Activated CD4-positive, alpha-beta T cell treated with anti-CD3 and anti-CD28 coated beads for 36 hours (primary cell): ENCODE results near the gene FAM120B. TPM values are rescaled to one million over a fixed set of nuclear protein-coding genes. Genes with fewer than 3 reads are reported as not detected.
"Not testable (repeated sequence)": the region's sequence is repeated elsewhere in the genome, so short reads cannot be mapped to it uniquely, and the experiment has no call there.

ENCODE experiments used
- ATAC-seq: fragments of 200-7000 bp; cut with Tn5 transposase; one replicate; pipeline ENCODE4 v1.10.0; 2021; ENCODE audit warnings: mild to moderate bottlenecking, moderate library complexity
- CTCF ChIA-PET: fragments of 350-600 bp; sonication (Branson Sonifier 250); formaldehyde crosslinking; loops from one replicate; lab custom pipeline; 2021; ENCODE audit warnings: antibody characterized with exemption; lab: Charles Lee
- POLR2A ChIA-PET: fragments of 350-600 bp; sonication (Branson Sonifier 250); formaldehyde crosslinking; loops from one replicate; lab custom pipeline; 2021; ENCODE audit warnings: antibody characterized with exemption, inconsistent platforms; lab: Charles Lee
- DNase-seq: peaks from one replicate; pipeline ENCODE4 v3.0.0-alpha.2; 2020
- H3K27ac Mint-ChIP-seq: one replicate; pipeline ENCODE4 v1.8.0; 2021; ENCODE audit warnings: mixed read lengths
- H3K27me3 Mint-ChIP-seq: one replicate; pipeline ENCODE4 v1.8.0; 2021; ENCODE audit warnings: mixed read lengths
- H3K36me3 Mint-ChIP-seq: one replicate; pipeline ENCODE4 v1.8.0; 2021; ENCODE audit warnings: low read depth, mixed read lengths
- H3K4me1 Mint-ChIP-seq: one replicate; pipeline ENCODE4 v1.8.0; 2021; ENCODE audit warnings: mixed read lengths
- H3K4me3 Mint-ChIP-seq: one replicate; pipeline ENCODE4 v1.8.0; 2021; ENCODE audit warnings: mild to moderate bottlenecking, moderate library complexity, mixed read lengths
- H3K9me3 Mint-ChIP-seq: one replicate; pipeline ENCODE4 v1.8.0; 2021; ENCODE audit warnings: low read depth, mixed read lengths
- intact Hi-C, 2 experiments: fragments of 100-400 bp; cut with DNase I in 1 of 2; cut with micrococcal nuclease in 1 of 2; formaldehyde crosslinking; loops; one replicate each; pipeline versions ENCODE4 v1.14.2 to v1.15.1; 2022 to 2024; cut with DNase I, micrococcal nuclease
- total RNA-seq, 2 experiments: library from RNA; stranded (reverse); gene quantifications; one replicate each; pipeline ENCODE4 v1.2.3, GENCODE V29; 2021

Gene FAM120B
- total RNA-seq, 2 experiments from 2014 or later, result 21.9 to 26.3 TPM

DNA sequence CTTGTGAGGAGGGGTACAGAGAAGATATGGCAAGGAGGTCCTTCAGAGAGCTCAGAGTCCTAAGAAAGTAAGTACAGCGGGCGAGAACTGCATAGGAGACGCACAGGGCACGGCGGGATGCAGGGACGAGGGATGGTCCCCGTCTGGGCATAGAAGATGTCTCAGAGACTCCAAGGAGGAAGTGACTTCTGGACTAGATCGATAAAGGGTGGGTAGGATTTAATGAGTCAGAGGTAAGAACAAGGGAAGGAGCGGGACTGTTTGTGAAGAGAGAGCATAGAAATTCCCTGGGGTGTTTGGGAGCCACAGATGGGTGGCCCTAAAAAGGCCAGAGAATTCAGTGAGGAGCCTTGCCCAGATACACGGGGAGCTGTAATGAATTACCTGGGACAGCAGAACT, 69.1 kb downstream of the FAM120B start:
- no peak overlapping the region for H3K4me3 Mint-ChIP-seq
- DNase-seq (no peak), ATAC-seq (no peak)
- peaks cover 19% of the 10 kb centered on the region for H3K4me1 Mint-ChIP-seq
- CTCF ChIA-PET, result interaction anchor here (0.6 kb wide), 1 partner anchor 60 kb away, joined by 3 read pairs; no protein-coding TSS in a partner anchor
- H3K27me3 Mint-ChIP-seq, result no peaks in the 10 kb centered on the region
- POLR2A ChIA-PET, result no interaction called here
- H3K36me3 Mint-ChIP-seq, result peaks cover 23% of the 10 kb centered on the region
- peak overlapping the region; percentile 11 for H3K27ac Mint-ChIP-seq
- intact Hi-C loops, result no loop called here
- peaks cover 2% of the 10 kb centered on the region for H3K9me3 Mint-ChIP-seq

DNA sequence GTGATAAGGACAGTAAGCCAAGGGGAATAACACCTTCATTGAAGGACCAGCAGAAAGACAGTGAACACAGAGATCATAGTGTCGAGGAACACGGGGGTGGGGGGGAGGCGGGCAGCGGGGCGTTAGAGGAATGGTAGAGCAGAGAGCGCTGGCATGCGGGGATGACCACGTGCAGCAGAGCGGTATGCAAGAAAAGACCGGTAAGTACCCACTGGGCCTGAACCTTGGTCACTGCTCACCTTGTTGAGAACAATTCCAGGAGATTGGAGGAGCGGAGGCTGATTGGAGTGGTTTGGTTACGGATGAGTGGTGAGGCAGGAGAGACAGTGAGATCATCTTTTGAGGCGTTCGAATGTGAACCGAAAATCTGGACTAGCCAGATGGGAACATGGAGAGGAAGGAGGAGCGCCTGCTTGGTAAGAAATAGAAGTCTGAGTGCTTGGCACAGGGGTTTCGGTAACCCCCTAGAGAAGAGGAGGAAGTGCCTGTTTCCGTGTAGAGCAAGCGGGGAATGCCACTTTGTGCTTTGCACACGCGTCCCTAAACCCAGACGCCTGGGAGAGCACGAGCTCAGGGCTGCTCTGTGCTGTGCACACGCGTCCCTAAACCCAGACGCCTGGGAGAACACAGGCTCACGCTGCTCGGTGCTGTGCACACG, 70.0 kb downstream of the FAM120B start:
- CTCF ChIA-PET, result no interaction called here
- DNase-seq (no peak), ATAC-seq (no peak)
- intact Hi-C loops, result no loop called here
- Mint-ChIP-seq H3K36me3 (peaks cover 19% of the 10 kb centered on the region), H3K27me3 (no peaks in the 10 kb centered on the region), H3K4me3 (no peak overlapping the region), H3K9me3 (peaks cover 2% of the 10 kb centered on the region), H3K4me1 (peaks cover 13% of the 10 kb centered on the region), H3K27ac (no peak overlapping the region)
- POLR2A ChIA-PET, result no interaction called here

DNA sequence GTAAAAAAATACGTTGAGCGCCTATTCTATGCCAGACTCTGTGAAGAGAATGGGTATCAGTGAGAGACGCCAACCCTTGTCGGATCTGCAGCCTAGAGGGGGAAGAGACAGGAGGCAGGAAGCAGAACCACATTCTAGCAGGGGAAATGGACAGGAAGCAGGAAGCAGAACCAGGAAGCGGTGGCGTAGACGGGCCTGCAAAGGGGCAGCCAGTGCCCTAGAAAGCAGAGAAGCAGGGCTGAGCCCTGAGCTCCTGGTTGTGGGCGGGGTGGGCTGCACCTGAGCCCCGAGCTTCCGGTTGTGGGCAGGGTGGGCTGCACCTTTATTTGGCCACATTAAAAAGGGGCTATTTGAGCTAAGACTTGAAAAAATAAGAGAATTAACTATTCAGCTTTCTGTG, 71.9 kb downstream of the FAM120B start:
- DNase-seq (peak; percentile 19), ATAC-seq (peak; percentile 39)
- peaks cover 17% of the 10 kb centered on the region for H3K36me3 Mint-ChIP-seq
- peaks cover 12% of the 10 kb centered on the region for H3K4me1 Mint-ChIP-seq
- ChIA-PET CTCF (no interaction called here), POLR2A (no interaction called here)
- peak overlapping the region; percentile 85 for H3K27ac Mint-ChIP-seq
- H3K9me3 Mint-ChIP-seq, result peaks cover 2% of the 10 kb centered on the region
- intact Hi-C loops, result no loop called here
- no peaks in the 10 kb centered on the region for H3K27me3 Mint-ChIP-seq
- H3K4me3 Mint-ChIP-seq, result no peak overlapping the region

DNA sequence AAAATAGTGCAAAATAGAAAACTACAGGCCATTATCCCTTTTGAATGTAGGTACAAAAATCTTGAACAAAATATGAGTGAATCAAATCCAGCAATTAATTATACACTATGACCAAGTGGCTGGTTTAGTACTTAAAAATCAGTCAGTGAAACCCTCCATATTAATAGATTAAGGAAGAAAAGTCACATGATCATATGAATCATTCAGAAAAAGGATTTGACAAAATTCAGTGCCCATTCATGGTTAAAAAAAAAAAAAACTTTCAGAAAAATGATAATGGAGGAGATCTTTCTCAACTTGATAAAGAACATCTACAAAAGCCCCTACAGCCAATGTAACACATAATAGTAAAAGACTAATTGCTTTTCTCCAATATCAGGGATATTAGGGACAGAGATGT, 75.0 kb downstream of the FAM120B start:
- intact Hi-C loops, result no loop called here
- Mint-ChIP-seq H3K4me3 (no peak overlapping the region), H3K4me1 (peaks cover 12% of the 10 kb centered on the region), H3K27me3 (no peaks in the 10 kb centered on the region), H3K9me3 (peaks cover under 1% of the 10 kb centered on the region), H3K27ac (no peak overlapping the region), H3K36me3 (peaks cover 3% of the 10 kb centered on the region)
- ChIA-PET CTCF (no interaction called here), POLR2A (interaction anchor here (0.6 kb wide), 1 partner anchor 101 kb away, joined by 6 read pairs; no protein-coding TSS in a partner anchor)
- DNase-seq, result no peak
- no peak for ATAC-seq

DNA sequence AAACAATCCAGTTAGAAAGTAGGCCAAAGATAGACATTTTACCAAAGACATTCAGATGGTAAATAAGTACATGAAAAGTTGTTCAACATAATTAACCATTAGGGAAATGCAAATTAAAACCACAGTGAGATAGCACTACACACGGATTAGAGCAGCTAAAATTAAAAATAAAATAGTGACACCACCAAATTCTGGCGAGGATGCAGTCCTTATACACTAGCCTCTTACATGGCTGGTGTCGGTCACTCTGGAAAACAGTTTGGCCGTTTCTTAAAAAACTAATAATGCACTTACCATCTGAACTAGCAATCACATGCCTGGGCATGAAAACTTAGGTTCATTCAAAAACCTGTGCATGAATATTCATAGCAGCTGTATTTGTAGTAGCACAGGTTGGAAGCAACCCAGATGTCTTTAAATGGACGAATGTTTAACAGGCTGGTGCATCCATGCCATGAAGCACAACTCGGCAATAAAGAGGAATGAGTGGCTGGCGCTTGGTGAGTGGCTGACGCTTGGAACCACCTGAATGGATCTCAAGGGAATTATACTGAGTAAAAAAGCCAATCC, 77.0 kb downstream of the FAM120B start:
- POLR2A ChIA-PET, result no interaction called here
- peaks cover 7% of the 10 kb centered on the region for H3K36me3 Mint-ChIP-seq

DNA sequence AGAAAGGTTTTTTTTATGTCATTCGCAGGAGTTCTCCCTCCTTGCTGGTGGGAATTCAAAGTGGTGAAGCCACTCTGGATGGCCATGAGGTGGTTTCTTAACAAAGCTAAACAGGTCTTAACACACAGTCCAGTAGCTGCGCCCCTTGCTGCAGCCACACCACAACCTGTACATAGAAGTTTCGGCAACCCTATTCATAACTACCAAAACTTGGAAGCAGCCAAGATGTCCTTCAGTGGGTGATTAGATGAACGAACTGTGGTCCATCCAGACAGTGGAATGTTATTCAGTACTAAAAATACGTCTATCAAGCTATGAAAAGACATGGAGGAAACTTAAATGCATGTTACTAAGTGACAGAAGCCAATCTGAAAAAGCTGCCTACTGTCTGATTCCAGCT, 78.9 kb downstream of the FAM120B start:
- no peak for ATAC-seq
- Mint-ChIP-seq H3K36me3 (peaks cover 8% of the 10 kb centered on the region), H3K27ac (no peak overlapping the region), H3K9me3 (no peaks in the 10 kb centered on the region), H3K4me3 (no peak overlapping the region), H3K27me3 (no peaks in the 10 kb centered on the region), H3K4me1 (no peaks in the 10 kb centered on the region)
- no peak for DNase-seq
- CTCF ChIA-PET, result no interaction called here
- intact Hi-C loops, result no loop called here
- POLR2A ChIA-PET, result no interaction called here

More for the DNA sequence above, 77.0 kb downstream of the FAM120B start:
- H3K27me3 Mint-ChIP-seq, result no peaks in the 10 kb centered on the region
- H3K9me3 Mint-ChIP-seq, result no peaks in the 10 kb centered on the region
- ATAC-seq, result no peak
- intact Hi-C loops, result no loop called here
- CTCF ChIA-PET, result interaction anchor here (0.6 to 0.7 kb wide), 2 partner anchors 203 to 605 kb away, joined by 3 read pairs; no protein-coding TSS in a partner anchor
- DNase-seq, result no peak
- H3K27ac Mint-ChIP-seq, result no peak overlapping the region
- no peak overlapping the region for H3K4me3 Mint-ChIP-seq
- H3K4me1 Mint-ChIP-seq, result peaks cover 5% of the 10 kb centered on the region

DNA sequence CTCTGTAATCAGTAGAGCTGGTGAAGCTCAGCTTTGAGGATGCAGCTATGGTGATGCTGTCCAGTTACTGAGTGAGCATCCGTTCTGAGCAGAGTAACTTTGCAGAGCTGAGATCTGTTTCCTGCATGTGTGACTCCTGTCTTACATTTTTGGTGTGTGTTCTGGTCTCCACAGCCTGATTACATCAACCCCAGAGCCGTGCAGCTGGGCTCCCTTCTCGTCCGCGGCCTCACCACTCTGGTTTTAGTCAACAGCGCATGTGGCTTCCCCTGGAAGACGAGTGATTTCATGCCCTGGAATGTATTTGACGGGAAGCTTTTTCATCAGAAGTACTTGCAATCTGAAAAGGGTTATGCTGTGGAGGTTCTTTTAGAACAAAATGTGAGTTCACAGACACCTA, 81.6 kb downstream of the FAM120B start:
- intact Hi-C loops, result no loop called here
- ATAC-seq (no peak), DNase-seq (no peak)
- Mint-ChIP-seq H3K9me3 (no peaks in the 10 kb centered on the region), H3K27ac (no peak overlapping the region), H3K4me3 (no peak overlapping the region), H3K36me3 (peaks cover 23% of the 10 kb centered on the region), H3K4me1 (no peaks in the 10 kb centered on the region), H3K27me3 (no peaks in the 10 kb centered on the region)
- POLR2A ChIA-PET, result no interaction called here
- CTCF ChIA-PET, result no interaction called here

DNA sequence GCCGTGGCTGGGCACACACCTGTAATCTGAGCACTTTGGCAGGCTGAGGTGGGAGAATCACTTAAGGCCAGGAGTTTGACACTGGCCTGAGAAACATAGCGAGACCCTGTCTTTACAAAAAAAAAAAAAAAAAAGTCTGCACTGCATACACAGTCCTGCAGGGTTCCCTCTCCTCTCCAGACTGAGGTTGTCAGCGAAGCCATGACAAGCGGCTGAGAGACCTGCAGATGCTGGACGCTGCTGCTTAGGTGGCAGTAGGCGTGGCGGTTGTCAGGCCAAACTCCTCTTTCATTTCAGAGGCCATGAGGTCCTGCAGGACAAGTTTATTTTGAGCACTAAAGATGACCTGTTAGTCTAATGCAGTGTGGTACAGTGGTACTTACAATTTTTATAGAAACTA, 86.5 kb downstream of the FAM120B start:
- DNase-seq, result no peak
- Mint-ChIP-seq H3K4me1 (peaks cover 5% of the 10 kb centered on the region), H3K4me3 (no peak overlapping the region), H3K36me3 (peaks cover 53% of the 10 kb centered on the region), H3K27ac (no peak overlapping the region), H3K27me3 (no peaks in the 10 kb centered on the region), H3K9me3 (no peaks in the 10 kb centered on the region)
- CTCF ChIA-PET, result no interaction called here
- POLR2A ChIA-PET, result no interaction called here
- intact Hi-C loops, result no loop called here
- ATAC-seq, result no peak

DNA sequence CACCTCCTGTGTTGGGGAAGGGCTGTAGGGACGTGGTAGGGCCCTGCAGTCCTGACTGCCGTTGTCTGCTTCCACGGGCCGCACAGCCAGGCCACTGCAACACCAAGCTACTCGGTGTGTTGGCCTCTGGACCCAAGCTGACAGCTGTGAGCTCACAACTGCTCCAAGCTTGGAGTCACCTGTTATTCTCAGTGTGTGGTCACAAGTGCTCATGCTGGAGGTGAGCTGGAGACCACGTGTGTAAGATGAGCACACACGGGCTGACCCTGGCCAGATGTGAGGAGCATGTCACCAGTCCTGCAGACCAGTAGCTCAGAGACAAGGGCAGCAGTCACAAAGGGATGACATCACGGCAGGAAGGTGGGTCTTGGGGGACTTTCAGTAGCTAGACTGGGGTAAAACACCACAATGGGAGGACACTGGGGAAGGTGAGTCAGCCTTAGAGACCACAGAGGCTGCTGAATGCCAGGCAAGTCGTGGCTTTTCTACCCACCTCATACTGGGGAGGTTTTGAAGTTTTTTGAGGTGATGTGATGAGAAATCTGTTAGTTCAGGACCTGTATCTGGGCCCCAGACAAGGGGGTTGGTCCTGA, 87.3 kb downstream of the FAM120B start:
- Mint-ChIP-seq H3K4me3 (no peak overlapping the region), H3K4me1 (peaks cover 5% of the 10 kb centered on the region), H3K27me3 (no peaks in the 10 kb centered on the region), H3K9me3 (no peaks in the 10 kb centered on the region), H3K36me3 (peaks cover 50% of the 10 kb centered on the region), H3K27ac (peak overlapping the region; percentile 85)
- DNase-seq (peak; percentile 75), ATAC-seq (peak; percentile 86)
- ChIA-PET CTCF (no interaction called here), POLR2A (interaction anchor here (0.7 kb wide), 1 partner anchor 10 kb away, joined by 3 read pairs; no protein-coding TSS in a partner anchor)
- intact Hi-C loops, result no loop called here

DNA sequence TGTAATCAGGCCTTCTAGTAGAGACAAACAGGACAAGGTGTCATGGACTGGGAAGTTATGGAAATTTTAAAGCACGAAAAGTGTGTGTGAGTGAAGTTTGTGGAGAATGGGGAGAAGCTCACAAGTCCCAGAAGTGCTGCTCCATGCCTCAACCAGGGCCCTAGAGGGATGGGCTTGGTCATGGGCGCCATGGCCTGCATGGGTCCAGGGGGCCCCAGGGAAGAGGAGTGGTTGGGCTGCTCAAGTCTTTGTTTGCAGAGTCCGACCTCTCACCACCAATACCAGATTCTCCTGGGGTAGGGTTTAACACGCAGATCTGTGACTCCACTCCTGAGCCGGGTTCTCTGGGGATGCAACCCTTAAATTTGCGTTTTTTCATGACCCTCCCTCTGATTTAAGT, 88.4 kb downstream of the FAM120B start:
- Mint-ChIP-seq H3K9me3 (no peaks in the 10 kb centered on the region), H3K4me3 (no peak overlapping the region), H3K27ac (no peak overlapping the region), H3K36me3 (peaks cover 48% of the 10 kb centered on the region), H3K27me3 (no peaks in the 10 kb centered on the region), H3K4me1 (peaks cover 5% of the 10 kb centered on the region)
- DNase-seq (no peak), ATAC-seq (no peak)
- intact Hi-C loops, result no loop called here
- ChIA-PET CTCF (no interaction called here), POLR2A (no interaction called here)

DNA sequence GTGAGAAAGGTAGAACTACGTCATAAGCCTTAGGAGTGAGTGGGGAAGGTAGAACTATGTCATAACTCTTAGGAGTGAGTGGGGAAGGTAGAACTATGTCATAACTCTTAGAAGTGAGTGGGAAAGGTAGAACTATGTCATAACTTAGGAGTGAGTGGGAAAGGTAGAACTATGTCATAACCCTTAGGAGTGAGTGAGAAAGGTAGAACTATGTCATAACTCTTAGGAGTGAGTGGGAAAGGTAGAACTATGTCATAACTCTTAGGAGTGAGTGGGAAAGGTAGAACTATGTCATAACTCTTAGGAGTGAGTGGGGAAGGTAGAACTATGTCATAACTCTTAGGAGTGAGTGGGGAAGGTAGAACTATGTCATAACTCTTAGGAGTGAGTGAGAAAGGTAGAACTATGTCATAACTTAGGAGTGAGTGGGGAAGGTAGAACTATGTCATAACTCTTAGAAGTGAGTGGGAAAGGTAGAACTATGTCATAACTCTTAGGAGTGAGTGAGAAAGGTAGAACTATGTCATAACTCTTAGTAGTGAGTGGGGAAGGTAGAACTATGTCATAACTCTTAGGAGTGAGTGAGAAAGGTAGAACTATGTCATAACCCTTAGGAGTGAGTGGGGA, 92.3 kb downstream of the FAM120B start:
- DNase-seq, H3K27ac Mint-ChIP-seq, intact Hi-C loops, H3K27me3 Mint-ChIP-seq, CTCF ChIA-PET, POLR2A ChIA-PET, H3K4me1 Mint-ChIP-seq, H3K9me3 Mint-ChIP-seq, H3K4me3 Mint-ChIP-seq, ATAC-seq: not testable (repeated sequence)
- H3K36me3 Mint-ChIP-seq, result peaks cover 43% of the 10 kb centered on the region
